Prostate gland (tissue), 2 donors: ENCODE measurements around the gene PSMG4. TPM values are rescaled to one million over a fixed set of nuclear protein-coding genes. Genes with fewer than 3 reads are reported as not detected.

Source experiments
- DNase-seq: peaks from one replicate; pipeline ENCODE4 v3.0.0-alpha.2; 2019; ENCODE audit warnings: low spot score
- H3K27ac ChIP-seq, 2 donors: fragments of 200-600 bp; sonication (generic); 2 replicates each; pipeline ENCODE4 v1.5.1; 2017 to 2019
- H3K27me3 ChIP-seq: fragments of 200-600 bp; sonication (generic); replicated peaks from 2 replicates; pipeline ENCODE4 v1.5.1; 2019; ENCODE audit not compliant: insufficient read depth
- H3K36me3 ChIP-seq, 2 donors: fragments of 200-600 bp; sonication (generic); 1 replicate in 1 of 2; 2 replicates in 1 of 2; pipeline versions ENCODE4 v1.5.1 to v1.8.1; 2017 to 2019
- H3K4me1 ChIP-seq: fragments of 200-600 bp; sonication (generic); replicated peaks from 2 replicates; pipeline ENCODE4 v1.5.1; 2019
- H3K4me3 ChIP-seq, 2 donors: fragments of 200-600 bp; sonication (generic); 2 replicates each; pipeline ENCODE4 v1.5.1; 2017 to 2019
- H3K9me3 ChIP-seq: fragments of 200-600 bp; sonication (generic); 2 replicates; pipeline ENCODE4 v1.5.1; 2017
- POLR2A ChIP-seq: fragments of 450-650 bp; IDR thresholded peaks from one replicate; pipeline ENCODE4 v1.6.1; 2016; ENCODE audit warnings: antibody characterized with exemption, mild to moderate bottlenecking
- POLR2AphosphoS5 ChIP-seq: sonication (generic); formaldehyde crosslinking; IDR thresholded peaks from one replicate; pipeline ENCODE4 v1.6.1; 2017; ENCODE audit warnings: antibody characterized with exemption
- WGBS: methylation state at CpG from one replicate; pipeline ENCODE4 v1.1.5; 2018; 5-methylcytosine and 5-hydroxymethylcytosine counted together
- intact Hi-C: fragments of 100-400 bp; cut with DNase I; formaldehyde crosslinking; loops from one replicate; pipeline ENCODE4 v1.14.2; 2022
- total RNA-seq, 2 donors: library from RNA; depleted of rRNA; stranded (reverse); fragments of >200 nt; gene quantifications; one replicate each; pipeline ENCODE4 v1.1.0, GENCODE V29; 2016
- TF ChIP-seq, protein P1 (sequence below), 4 experiments: fragments of 200-600 bp in 2 of 4; fragments of 450-650 bp in 2 of 4; sonication (generic) in 2 of 4; IDR thresholded peaks; 1 replicate in 3 of 4; 2 replicates in 1 of 4; pipeline ENCODE4 v1.5.1; 2016 to 2019; ENCODE audit warnings: antibody characterized with exemption in 4 of 4, mild to moderate bottlenecking in 2 of 4, moderate library complexity in 2 of 4

The PSMG4 gene
- total RNA-seq, 2 donors from 2014 or later, result 20.8 to 30.1 TPM

DNA sequence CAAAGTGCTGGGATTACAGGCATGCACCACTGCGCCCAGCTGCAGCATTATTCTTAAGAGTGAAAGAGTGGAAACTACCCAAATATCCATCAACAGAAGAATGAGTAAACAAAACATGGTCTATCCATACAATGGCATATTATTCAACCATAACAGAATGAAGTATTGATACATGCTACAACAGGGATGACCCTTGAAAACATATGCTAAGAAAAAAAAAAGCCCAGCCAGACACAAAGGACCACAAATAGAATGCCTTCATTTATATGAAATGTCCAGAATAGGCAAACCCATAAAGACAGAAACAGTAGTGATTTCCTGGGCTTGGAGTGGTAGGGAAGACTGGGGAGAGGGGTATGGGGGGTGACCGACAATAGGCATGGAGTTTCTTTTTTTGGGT, 38.4 kb upstream of the PSMG4 start:
- TF ChIP-seq POLR2A (no peak), POLR2AphosphoS5 (no peak)
- TF ChIP-seq, protein P1, sequence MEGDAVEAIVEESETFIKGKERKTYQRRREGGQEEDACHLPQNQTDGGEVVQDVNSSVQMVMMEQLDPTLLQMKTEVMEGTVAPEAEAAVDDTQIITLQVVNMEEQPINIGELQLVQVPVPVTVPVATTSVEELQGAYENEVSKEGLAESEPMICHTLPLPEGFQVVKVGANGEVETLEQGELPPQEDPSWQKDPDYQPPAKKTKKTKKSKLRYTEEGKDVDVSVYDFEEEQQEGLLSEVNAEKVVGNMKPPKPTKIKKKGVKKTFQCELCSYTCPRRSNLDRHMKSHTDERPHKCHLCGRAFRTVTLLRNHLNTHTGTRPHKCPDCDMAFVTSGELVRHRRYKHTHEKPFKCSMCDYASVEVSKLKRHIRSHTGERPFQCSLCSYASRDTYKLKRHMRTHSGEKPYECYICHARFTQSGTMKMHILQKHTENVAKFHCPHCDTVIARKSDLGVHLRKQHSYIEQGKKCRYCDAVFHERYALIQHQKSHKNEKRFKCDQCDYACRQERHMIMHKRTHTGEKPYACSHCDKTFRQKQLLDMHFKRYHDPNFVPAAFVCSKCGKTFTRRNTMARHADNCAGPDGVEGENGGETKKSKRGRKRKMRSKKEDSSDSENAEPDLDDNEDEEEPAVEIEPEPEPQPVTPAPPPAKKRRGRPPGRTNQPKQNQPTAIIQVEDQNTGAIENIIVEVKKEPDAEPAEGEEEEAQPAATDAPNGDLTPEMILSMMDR (IDR thresholded peaks at IDR 0.05), result no peak

DNA sequence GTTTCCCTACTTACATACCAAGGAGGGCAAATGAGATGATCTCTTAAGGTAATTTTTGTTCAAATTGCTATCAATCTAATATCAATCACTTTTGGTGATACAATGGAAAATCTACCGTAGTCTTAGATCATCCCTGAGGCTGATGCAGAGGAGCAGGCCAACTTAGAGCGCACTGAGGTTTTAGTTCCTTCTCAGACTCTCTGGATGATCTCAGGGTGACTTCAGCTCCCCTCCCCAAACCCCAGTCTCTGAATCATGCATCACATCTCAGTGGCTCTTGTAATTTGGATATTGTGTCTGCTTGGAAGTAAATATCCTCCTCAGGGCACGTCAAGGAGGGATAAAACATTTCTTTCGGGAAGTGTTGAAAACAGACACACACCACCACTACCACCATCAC, 37.2 kb upstream of the PSMG4 start:
- no peaks in the 10 kb centered on the region for H3K27me3 ChIP-seq
- TF ChIP-seq, protein P1 (IDR thresholded peaks at IDR 0.05), result no peak
- TF ChIP-seq POLR2AphosphoS5 (no peak), POLR2A (no peak)

More for the DNA sequence above, 38.4 kb upstream of the PSMG4 start:
- Histone ChIP-seq H3K27me3 (no peaks in the 10 kb centered on the region), H3K36me3 (no peaks in the 10 kb centered on the region), H3K27ac (no peak overlapping the region), H3K9me3 (no peaks in the 10 kb centered on the region), H3K4me1 (no peaks in the 10 kb centered on the region), H3K4me3 (no peak overlapping the region)
- DNase-seq, result no peak
- 92% methylated on average over 2 of the region's 2 CpGs for WGBS
- intact Hi-C loops, result no loop called here

DNA sequence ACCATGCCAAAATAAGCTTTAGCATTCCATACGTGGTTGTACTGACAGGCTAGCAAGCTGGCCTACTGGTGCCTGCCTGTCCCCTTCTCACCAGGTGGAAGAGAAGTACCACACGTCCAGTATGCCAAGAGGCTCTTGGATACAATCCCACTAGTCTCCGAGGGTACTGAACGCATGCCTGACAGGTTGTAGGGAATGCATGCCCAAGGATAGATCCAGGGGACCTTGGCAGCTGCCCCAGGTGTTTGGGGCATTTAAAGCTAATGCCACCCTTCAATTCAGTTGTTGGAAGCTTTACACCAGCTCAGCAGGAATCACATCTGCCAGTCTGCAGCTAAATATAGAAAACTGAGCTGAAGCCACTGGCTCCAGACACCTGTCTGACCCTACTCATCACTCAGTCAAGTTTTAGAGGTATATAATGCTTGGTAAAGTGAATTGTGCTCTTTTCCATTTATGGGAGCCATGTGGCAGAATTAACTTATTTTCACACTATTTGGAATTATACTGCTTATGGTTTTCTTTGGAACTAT, 36.2 kb upstream of the PSMG4 start:
- no peak overlapping the region for H3K4me3 ChIP-seq
- H3K27ac ChIP-seq, result no peak overlapping the region
- H3K27me3 ChIP-seq, result peaks cover 6% of the 10 kb centered on the region
- TF ChIP-seq POLR2AphosphoS5, result no peak
- TF ChIP-seq, protein P1 (IDR thresholded peaks at IDR 0.05), result no peak
- no peak for TF ChIP-seq POLR2A
- no peaks in the 10 kb centered on the region for H3K36me3 ChIP-seq
- H3K4me1 ChIP-seq, result peaks cover 7% of the 10 kb centered on the region
- H3K9me3 ChIP-seq, result no peaks in the 10 kb centered on the region
- DNase-seq, result no peak
- 58% methylated on average over 4 of the region's 4 CpGs for WGBS
- intact Hi-C loops, result no loop called here

More for the DNA sequence above, 37.2 kb upstream of the PSMG4 start:
- no peaks in the 10 kb centered on the region for H3K9me3 ChIP-seq
- 94% methylated on average over 4 of the region's 4 CpGs for WGBS
- DNase-seq, result no peak
- intact Hi-C loops, result no loop called here
- no peak overlapping the region for H3K27ac ChIP-seq
- H3K36me3 ChIP-seq, result no peaks in the 10 kb centered on the region
- no peak overlapping the region for H3K4me3 ChIP-seq
- peaks cover under 1% of the 10 kb centered on the region for H3K4me1 ChIP-seq

DNA sequence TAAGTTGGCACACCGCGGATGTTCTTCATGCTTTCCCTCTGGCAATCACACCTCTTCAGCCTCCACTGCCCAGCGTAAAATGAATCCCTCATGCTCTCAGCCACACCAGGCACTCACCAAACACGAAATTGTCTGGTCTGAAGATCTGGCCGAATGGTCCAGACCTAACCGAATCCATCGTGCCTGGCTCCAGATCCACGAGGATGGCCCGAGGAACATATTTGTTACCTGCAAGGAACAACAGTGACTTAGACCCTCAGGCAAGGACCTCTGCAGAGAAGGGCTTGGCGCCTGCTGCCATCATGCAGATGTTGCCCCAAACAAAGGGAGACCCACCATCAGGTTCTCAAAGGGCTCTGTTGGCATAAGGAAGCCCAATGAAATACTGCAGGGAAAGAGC, 32.7 kb upstream of the PSMG4 start:
- H3K36me3 ChIP-seq, result no peaks in the 10 kb centered on the region
- H3K9me3 ChIP-seq, result no peaks in the 10 kb centered on the region
- DNase-seq, result no peak
- no peak for TF ChIP-seq POLR2A
- WGBS, result 89% methylated on average over 10 of the region's 10 CpGs
- intact Hi-C loops, result no loop called here
- H3K27me3 ChIP-seq, result peaks cover 26% of the 10 kb centered on the region
- H3K4me1 ChIP-seq, result peaks cover 7% of the 10 kb centered on the region
- no peak overlapping the region for H3K27ac ChIP-seq
- no peak overlapping the region for H3K4me3 ChIP-seq

DNA sequence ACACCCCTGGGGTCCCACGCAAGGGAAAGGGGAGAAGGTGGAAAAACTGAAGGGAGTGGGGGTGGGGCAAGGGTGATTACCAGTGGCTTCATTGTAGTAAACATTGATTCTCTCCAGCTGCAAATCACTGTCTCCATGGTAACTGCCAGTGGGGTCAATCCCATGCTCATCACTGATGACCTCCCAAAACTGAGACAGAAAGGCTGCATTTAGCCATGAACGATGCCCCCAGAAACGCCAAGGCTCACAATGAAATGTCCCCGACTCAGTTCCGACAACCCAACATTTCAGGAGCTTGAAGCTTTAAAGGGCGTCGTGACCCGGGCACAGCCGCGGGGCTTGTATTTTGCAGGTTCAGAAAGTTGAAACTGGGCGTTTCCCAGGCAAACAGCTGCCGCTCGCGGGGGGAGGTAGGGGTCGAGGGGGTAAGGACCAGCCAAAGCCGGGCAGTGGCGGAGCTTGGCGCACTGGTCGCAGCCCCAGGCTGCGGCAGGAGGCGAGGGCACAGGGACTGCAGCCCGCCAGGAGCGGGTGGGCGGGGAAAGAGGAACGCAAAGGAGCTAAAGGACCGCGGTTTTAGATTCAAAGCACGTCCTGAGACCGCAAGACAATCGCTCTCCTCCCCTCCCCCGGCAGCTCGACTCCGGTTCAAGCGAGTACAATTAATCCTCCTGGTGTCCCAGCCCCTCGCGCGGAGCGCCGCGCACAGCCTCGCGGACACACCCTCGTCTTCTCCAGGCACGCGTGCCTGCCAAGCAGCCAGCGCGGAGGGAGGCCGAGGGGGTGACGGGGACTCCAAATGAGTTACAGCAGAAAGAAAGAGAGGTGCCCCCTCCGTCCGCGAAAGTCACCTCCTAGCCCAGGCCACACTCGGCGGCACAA, 32.0 kb upstream of the PSMG4 start:
- H3K36me3 ChIP-seq, result no peaks in the 10 kb centered on the region
- H3K27me3 ChIP-seq, result peaks cover 28% of the 10 kb centered on the region
- no peak for DNase-seq
- peak overlapping the region; percentile 8 to 19 for H3K4me3 ChIP-seq
- peaks cover 7% of the 10 kb centered on the region for H3K4me1 ChIP-seq
- 5% methylated on average over 54 of the region's 54 CpGs for WGBS
- TF ChIP-seq, protein P1 (IDR thresholded peaks at IDR 0.05), result no peak
- TF ChIP-seq POLR2AphosphoS5 (no peak), POLR2A (no peak)
- intact Hi-C loops, result no loop called here
- no peaks in the 10 kb centered on the region for H3K9me3 ChIP-seq
- H3K27ac ChIP-seq, result no peak overlapping the region
